ENCODE results near the gene AK5.
"Not testable (repeated sequence)": the region's sequence is repeated elsewhere in the genome, so short reads cannot be mapped to it uniquely, and the experiment has no call there.

Gene AK5

GRCh38 chr1:77512650-77513049, 230.8 kb downstream of the AK5 start:
- DNase-seq: not testable (repeated sequence)

- DNase-seq: no peak
Measured at GRCh38 chr1:77513839-77514763, 232.3 kb downstream of the AK5 start.

GRCh38 chr1:77514921-77515776, 233.3 kb downstream of the AK5 start:
- no peak for DNase-seq

- no peak for DNase-seq
Measured at GRCh38 chr1:77516106-77516505, 234.3 kb downstream of the AK5 start.

- DNase-seq: no peak
Measured at GRCh38 chr1:77524038-77524437, 242.2 kb downstream of the AK5 start.

GRCh38 chr1:77531149-77531548, 249.3 kb downstream of the AK5 start:
- DNase-seq: not testable (repeated sequence)

GRCh38 chr1:77531596-77532280, 249.9 kb downstream of the AK5 start:
- not testable (repeated sequence) for DNase-seq

- no peak for DNase-seq
Measured at GRCh38 chr1:77532641-77533040, 250.8 kb downstream of the AK5 start.

GRCh38 chr1:77533660-77534305, 252.0 kb downstream of the AK5 start:
- DNase-seq: peak; percentile 56

GRCh38 chr1:77534456-77534855, 252.6 kb downstream of the AK5 start:
- DNase-seq: no peak

GRCh38 chr1:77536813-77537212, 255.0 kb downstream of the AK5 start:
- DNase-seq: no peak

GRCh38 chr1:77538956-77539518, 257.2 kb downstream of the AK5 start:
- peak; percentile 65 for DNase-seq

GRCh38 chr1:77539519-77540142, 257.8 kb downstream of the AK5 start:
- peak; percentile 52 for DNase-seq

- no peak for DNase-seq
Measured at GRCh38 chr1:77540501-77541161, 258.8 kb downstream of the AK5 start.

- no peak for DNase-seq
Measured at GRCh38 chr1:77541162-77541545, 259.3 kb downstream of the AK5 start.

- DNase-seq: no peak
Measured at GRCh38 chr1:77542813-77543420, 261.1 kb downstream of the AK5 start.

- peak; percentile 73 for DNase-seq
Measured at GRCh38 chr1:77543822-77544448, 262.1 kb downstream of the AK5 start.

- no peak for DNase-seq
Measured at GRCh38 chr1:77544845-77545244, 263.0 kb downstream of the AK5 start.

- DNase-seq: no peak
Measured at GRCh38 chr1:77545970-77546369, 264.2 kb downstream of the AK5 start.

GRCh38 chr1:77546890-77547289, 265.1 kb downstream of the AK5 start:
- no peak for DNase-seq
